ENCODE results near the gene TWIST2.

The TWIST2 gene

GRCh38 chr2:238847841-238848690 lies at the start of gene TWIST2:
TWIST2 (plus strand) TSS chr2:238848085; CDS start chr2:238848216, 131 bp downstream.
- H3K9me3 ChIP-seq (ENCODE audit: control insufficient read depth, insufficient read depth, low read length): no peaks in the 10 kb centered on the region
- H3K4me3 ChIP-seq (ENCODE audit: low read depth, low read length): peak within 1 kb of the TSS; percentile 66
- no peaks in the 10 kb centered on the region for H3K4me1 ChIP-seq (ENCODE audit: control insufficient read depth, insufficient read depth, low read length)
- no peaks in the 10 kb centered on the region for H3K36me3 ChIP-seq (ENCODE audit: control insufficient read depth, insufficient read depth, low read length)
- H3K27me3 ChIP-seq (ENCODE audit: control insufficient read depth, insufficient read depth, low read length): peaks cover 57% of the 10 kb centered on the region
- no peak within 1 kb of the TSS for H3K9ac ChIP-seq (ENCODE audit: low read depth, low read length)

GRCh38 chr2:238801791-238802190 lies 46.1 kb upstream of the TWIST2 start:
- Histone ChIP-seq H3K4me1 (ENCODE audit: control insufficient read depth, insufficient read depth, low read length) (no peaks in the 10 kb centered on the region), H3K27me3 (ENCODE audit: control insufficient read depth, insufficient read depth, low read length) (no peaks in the 10 kb centered on the region), H3K9ac (ENCODE audit: low read depth, low read length) (no peak overlapping the region)

GRCh38 chr2:238802957-238803356 lies 44.9 kb upstream of the TWIST2 start:
- H3K4me1 ChIP-seq (ENCODE audit: control insufficient read depth, insufficient read depth, low read length): no peaks in the 10 kb centered on the region
- H3K9me3 ChIP-seq (ENCODE audit: control insufficient read depth, insufficient read depth, low read length): no peaks in the 10 kb centered on the region
- no peak overlapping the region for H3K4me3 ChIP-seq (ENCODE audit: low read depth, low read length)
- no peaks in the 10 kb centered on the region for H3K36me3 ChIP-seq (ENCODE audit: control insufficient read depth, insufficient read depth, low read length)
- no peaks in the 10 kb centered on the region for H3K27me3 ChIP-seq (ENCODE audit: control insufficient read depth, insufficient read depth, low read length)
- no peak overlapping the region for H3K9ac ChIP-seq (ENCODE audit: low read depth, low read length)

More at GRCh38 chr2:238801791-238802190, 46.1 kb upstream of the TWIST2 start:
- H3K4me3 ChIP-seq (ENCODE audit: low read depth, low read length): no peak overlapping the region
- H3K9me3 ChIP-seq (ENCODE audit: control insufficient read depth, insufficient read depth, low read length): no peaks in the 10 kb centered on the region
- H3K36me3 ChIP-seq (ENCODE audit: control insufficient read depth, insufficient read depth, low read length): no peaks in the 10 kb centered on the region

- H3K4me3 ChIP-seq (ENCODE audit: low read depth, low read length): no peak overlapping the region
- no peaks in the 10 kb centered on the region for H3K4me1 ChIP-seq (ENCODE audit: control insufficient read depth, insufficient read depth, low read length)
- no peak overlapping the region for H3K9ac ChIP-seq (ENCODE audit: low read depth, low read length)
- no peaks in the 10 kb centered on the region for H3K27me3 ChIP-seq (ENCODE audit: control insufficient read depth, insufficient read depth, low read length)
- H3K9me3 ChIP-seq (ENCODE audit: control insufficient read depth, insufficient read depth, low read length): no peaks in the 10 kb centered on the region
- H3K36me3 ChIP-seq (ENCODE audit: control insufficient read depth, insufficient read depth, low read length): no peaks in the 10 kb centered on the region
Observed at GRCh38 chr2:238803996-238804870, 43.7 kb upstream of the TWIST2 start.

- Histone ChIP-seq H3K36me3 (ENCODE audit: control insufficient read depth, insufficient read depth, low read length) (no peaks in the 10 kb centered on the region), H3K27me3 (ENCODE audit: control insufficient read depth, insufficient read depth, low read length) (no peaks in the 10 kb centered on the region), H3K9ac (ENCODE audit: low read depth, low read length) (no peak overlapping the region)
Observed at GRCh38 chr2:238808761-238809160, 39.1 kb upstream of the TWIST2 start.

GRCh38 chr2:238810321-238810720 lies 37.6 kb upstream of the TWIST2 start:
- peaks cover 5% of the 10 kb centered on the region for H3K9me3 ChIP-seq (ENCODE audit: control insufficient read depth, insufficient read depth, low read length)
- H3K4me1 ChIP-seq (ENCODE audit: control insufficient read depth, insufficient read depth, low read length): no peaks in the 10 kb centered on the region
- H3K9ac ChIP-seq (ENCODE audit: low read depth, low read length): no peak overlapping the region
- H3K27me3 ChIP-seq (ENCODE audit: control insufficient read depth, insufficient read depth, low read length): no peaks in the 10 kb centered on the region
- no peaks in the 10 kb centered on the region for H3K36me3 ChIP-seq (ENCODE audit: control insufficient read depth, insufficient read depth, low read length)
- H3K4me3 ChIP-seq (ENCODE audit: low read depth, low read length): no peak overlapping the region

More at GRCh38 chr2:238808761-238809160, 39.1 kb upstream of the TWIST2 start:
- peaks cover 5% of the 10 kb centered on the region for H3K9me3 ChIP-seq (ENCODE audit: control insufficient read depth, insufficient read depth, low read length)
- H3K4me3 ChIP-seq (ENCODE audit: low read depth, low read length): no peak overlapping the region
- no peaks in the 10 kb centered on the region for H3K4me1 ChIP-seq (ENCODE audit: control insufficient read depth, insufficient read depth, low read length)

- Histone ChIP-seq H3K4me1 (ENCODE audit: control insufficient read depth, insufficient read depth, low read length) (no peaks in the 10 kb centered on the region), H3K9me3 (ENCODE audit: control insufficient read depth, insufficient read depth, low read length) (peaks cover 5% of the 10 kb centered on the region), H3K4me3 (ENCODE audit: low read depth, low read length) (no peak overlapping the region), H3K27me3 (ENCODE audit: control insufficient read depth, insufficient read depth, low read length) (no peaks in the 10 kb centered on the region), H3K9ac (ENCODE audit: low read depth, low read length) (no peak overlapping the region), H3K36me3 (ENCODE audit: control insufficient read depth, insufficient read depth, low read length) (no peaks in the 10 kb centered on the region)
Observed at GRCh38 chr2:238811293-238811692, 36.6 kb upstream of the TWIST2 start.

GRCh38 chr2:238811759-238812158 lies 36.1 kb upstream of the TWIST2 start:
- peaks cover 5% of the 10 kb centered on the region for H3K9me3 ChIP-seq (ENCODE audit: control insufficient read depth, insufficient read depth, low read length)
- no peaks in the 10 kb centered on the region for H3K4me1 ChIP-seq (ENCODE audit: control insufficient read depth, insufficient read depth, low read length)
- H3K27me3 ChIP-seq (ENCODE audit: control insufficient read depth, insufficient read depth, low read length): no peaks in the 10 kb centered on the region
- no peak overlapping the region for H3K9ac ChIP-seq (ENCODE audit: low read depth, low read length)
- H3K36me3 ChIP-seq (ENCODE audit: control insufficient read depth, insufficient read depth, low read length): no peaks in the 10 kb centered on the region
- H3K4me3 ChIP-seq (ENCODE audit: low read depth, low read length): no peak overlapping the region

GRCh38 chr2:238813109-238813508 lies 34.8 kb upstream of the TWIST2 start:
- Histone ChIP-seq H3K4me3 (ENCODE audit: low read depth, low read length) (no peak overlapping the region), H3K9ac (ENCODE audit: low read depth, low read length) (no peak overlapping the region), H3K4me1 (ENCODE audit: control insufficient read depth, insufficient read depth, low read length) (peaks cover 4% of the 10 kb centered on the region), H3K27me3 (ENCODE audit: control insufficient read depth, insufficient read depth, low read length) (no peaks in the 10 kb centered on the region), H3K9me3 (ENCODE audit: control insufficient read depth, insufficient read depth, low read length) (peaks cover 5% of the 10 kb centered on the region), H3K36me3 (ENCODE audit: control insufficient read depth, insufficient read depth, low read length) (no peaks in the 10 kb centered on the region)

- H3K9ac ChIP-seq (ENCODE audit: low read depth, low read length): no peak overlapping the region
- H3K9me3 ChIP-seq (ENCODE audit: control insufficient read depth, insufficient read depth, low read length): peaks cover 3% of the 10 kb centered on the region
- H3K4me1 ChIP-seq (ENCODE audit: control insufficient read depth, insufficient read depth, low read length): peaks cover 4% of the 10 kb centered on the region
- no peaks in the 10 kb centered on the region for H3K27me3 ChIP-seq (ENCODE audit: control insufficient read depth, insufficient read depth, low read length)
- H3K4me3 ChIP-seq (ENCODE audit: low read depth, low read length): no peak overlapping the region
- H3K36me3 ChIP-seq (ENCODE audit: control insufficient read depth, insufficient read depth, low read length): no peaks in the 10 kb centered on the region
Observed at GRCh38 chr2:238814815-238815214, 33.1 kb upstream of the TWIST2 start.

- Histone ChIP-seq H3K4me3 (ENCODE audit: low read depth, low read length) (no peak overlapping the region), H3K9me3 (ENCODE audit: control insufficient read depth, insufficient read depth, low read length) (no peaks in the 10 kb centered on the region), H3K9ac (ENCODE audit: low read depth, low read length) (no peak overlapping the region), H3K27me3 (ENCODE audit: control insufficient read depth, insufficient read depth, low read length) (no peaks in the 10 kb centered on the region), H3K4me1 (ENCODE audit: control insufficient read depth, insufficient read depth, low read length) (peaks cover 4% of the 10 kb centered on the region), H3K36me3 (ENCODE audit: control insufficient read depth, insufficient read depth, low read length) (no peaks in the 10 kb centered on the region)
Observed at GRCh38 chr2:238816291-238816690, 31.6 kb upstream of the TWIST2 start.
